Neural cell (in vitro differentiated cells): Measurements from ENCODE around the gene REPS1.

Source experiments
- EP300 ChIP-seq: fragments of 450-650 bp; conservative IDR thresholded peaks from 2 replicates; pipeline ENCODE4 v1.6.1; 2014; ENCODE audit warnings: antibody characterized with exemption, mild to moderate bottlenecking, moderate library complexity; ENCODE audit not compliant: poor library complexity, severe bottlenecking
- EZH2 ChIP-seq: fragments of 200-600, 300-800 bp; shearing (Covaris generic), sonication (generic); IDR thresholded peaks from 2 replicates; pipeline ENCODE4 v1.6.1; 2014; ENCODE audit warnings: antibody characterized with exemption, low read length, borderline replicate concordance, mild to moderate bottlenecking; ENCODE audit not compliant: insufficient read depth, poor library complexity, severe bottlenecking
- POLR2AphosphoS5 ChIP-seq: IDR thresholded peaks from 2 replicates; pipeline ENCODE4 v1.6.1; 2012
- RAD21 ChIP-seq: fragments of 450-650 bp; conservative IDR thresholded peaks from 2 replicates; pipeline ENCODE4 v1.6.1; 2014; ENCODE audit warnings: antibody characterized with exemption, mild to moderate bottlenecking, moderate library complexity
- TAF1 ChIP-seq: IDR thresholded peaks from 2 replicates; pipeline ENCODE4 v1.6.1; 2012; ENCODE audit warnings: low read depth
- TF ChIP-seq, protein P1 (sequence below): fragments of 450-650 bp; IDR thresholded peaks from 2 replicates; pipeline ENCODE4 v1.5.1; 2014; ENCODE audit warnings: antibody characterized with exemption, mild to moderate bottlenecking, moderate library complexity; ENCODE audit not compliant: poor library complexity, severe bottlenecking
- TF ChIP-seq, protein P2 (sequence below): IDR thresholded peaks from 2 replicates; pipeline ENCODE4 v1.6.1; 2012; ENCODE audit warnings: borderline replicate concordance

DNA sequence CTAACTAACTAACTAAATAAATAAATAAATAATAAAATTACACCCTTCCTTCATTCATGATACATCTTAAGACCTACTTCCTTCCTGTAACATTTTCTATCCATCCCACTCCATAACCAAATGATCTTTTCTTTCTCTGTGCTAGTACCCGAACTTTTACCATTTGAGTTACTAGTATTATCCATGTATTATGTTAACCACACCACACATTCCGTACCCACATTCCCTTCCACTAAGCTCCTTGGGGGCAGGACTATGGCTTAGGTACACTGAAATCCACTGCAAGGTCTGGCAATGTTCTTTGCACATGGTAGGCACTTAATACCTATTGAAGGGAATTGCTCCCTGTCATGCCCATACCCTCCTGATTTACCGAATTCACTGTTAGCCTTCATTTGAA lies 24.9 kb downstream of the REPS1 start:
- TF ChIP-seq POLR2AphosphoS5 (no peak), RAD21 (no peak), TAF1 (no peak), EP300 (no peak), EZH2 (no peak)
- TF ChIP-seq, protein P1, sequence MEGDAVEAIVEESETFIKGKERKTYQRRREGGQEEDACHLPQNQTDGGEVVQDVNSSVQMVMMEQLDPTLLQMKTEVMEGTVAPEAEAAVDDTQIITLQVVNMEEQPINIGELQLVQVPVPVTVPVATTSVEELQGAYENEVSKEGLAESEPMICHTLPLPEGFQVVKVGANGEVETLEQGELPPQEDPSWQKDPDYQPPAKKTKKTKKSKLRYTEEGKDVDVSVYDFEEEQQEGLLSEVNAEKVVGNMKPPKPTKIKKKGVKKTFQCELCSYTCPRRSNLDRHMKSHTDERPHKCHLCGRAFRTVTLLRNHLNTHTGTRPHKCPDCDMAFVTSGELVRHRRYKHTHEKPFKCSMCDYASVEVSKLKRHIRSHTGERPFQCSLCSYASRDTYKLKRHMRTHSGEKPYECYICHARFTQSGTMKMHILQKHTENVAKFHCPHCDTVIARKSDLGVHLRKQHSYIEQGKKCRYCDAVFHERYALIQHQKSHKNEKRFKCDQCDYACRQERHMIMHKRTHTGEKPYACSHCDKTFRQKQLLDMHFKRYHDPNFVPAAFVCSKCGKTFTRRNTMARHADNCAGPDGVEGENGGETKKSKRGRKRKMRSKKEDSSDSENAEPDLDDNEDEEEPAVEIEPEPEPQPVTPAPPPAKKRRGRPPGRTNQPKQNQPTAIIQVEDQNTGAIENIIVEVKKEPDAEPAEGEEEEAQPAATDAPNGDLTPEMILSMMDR = no peak
- TF ChIP-seq, protein P2, sequence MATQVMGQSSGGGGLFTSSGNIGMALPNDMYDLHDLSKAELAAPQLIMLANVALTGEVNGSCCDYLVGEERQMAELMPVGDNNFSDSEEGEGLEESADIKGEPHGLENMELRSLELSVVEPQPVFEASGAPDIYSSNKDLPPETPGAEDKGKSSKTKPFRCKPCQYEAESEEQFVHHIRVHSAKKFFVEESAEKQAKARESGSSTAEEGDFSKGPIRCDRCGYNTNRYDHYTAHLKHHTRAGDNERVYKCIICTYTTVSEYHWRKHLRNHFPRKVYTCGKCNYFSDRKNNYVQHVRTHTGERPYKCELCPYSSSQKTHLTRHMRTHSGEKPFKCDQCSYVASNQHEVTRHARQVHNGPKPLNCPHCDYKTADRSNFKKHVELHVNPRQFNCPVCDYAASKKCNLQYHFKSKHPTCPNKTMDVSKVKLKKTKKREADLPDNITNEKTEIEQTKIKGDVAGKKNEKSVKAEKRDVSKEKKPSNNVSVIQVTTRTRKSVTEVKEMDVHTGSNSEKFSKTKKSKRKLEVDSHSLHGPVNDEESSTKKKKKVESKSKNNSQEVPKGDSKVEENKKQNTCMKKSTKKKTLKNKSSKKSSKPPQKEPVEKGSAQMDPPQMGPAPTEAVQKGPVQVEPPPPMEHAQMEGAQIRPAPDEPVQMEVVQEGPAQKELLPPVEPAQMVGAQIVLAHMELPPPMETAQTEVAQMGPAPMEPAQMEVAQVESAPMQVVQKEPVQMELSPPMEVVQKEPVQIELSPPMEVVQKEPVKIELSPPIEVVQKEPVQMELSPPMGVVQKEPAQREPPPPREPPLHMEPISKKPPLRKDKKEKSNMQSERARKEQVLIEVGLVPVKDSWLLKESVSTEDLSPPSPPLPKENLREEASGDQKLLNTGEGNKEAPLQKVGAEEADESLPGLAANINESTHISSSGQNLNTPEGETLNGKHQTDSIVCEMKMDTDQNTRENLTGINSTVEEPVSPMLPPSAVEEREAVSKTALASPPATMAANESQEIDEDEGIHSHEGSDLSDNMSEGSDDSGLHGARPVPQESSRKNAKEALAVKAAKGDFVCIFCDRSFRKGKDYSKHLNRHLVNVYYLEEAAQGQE = no peak
